Measurements from ENCODE around the gene FAM168A. TPM values are rescaled to one million over a fixed set of nuclear protein-coding genes. Genes with fewer than 3 reads are reported as not detected.

The FAM168A gene
- total and polyA plus RNA-seq, 9 of the 15 experiments (the other 6 are each of a cell fraction or from before 2014, with no cell fraction given) = 0.44 to 7.2 (median 2.9) TPM

DNA sequence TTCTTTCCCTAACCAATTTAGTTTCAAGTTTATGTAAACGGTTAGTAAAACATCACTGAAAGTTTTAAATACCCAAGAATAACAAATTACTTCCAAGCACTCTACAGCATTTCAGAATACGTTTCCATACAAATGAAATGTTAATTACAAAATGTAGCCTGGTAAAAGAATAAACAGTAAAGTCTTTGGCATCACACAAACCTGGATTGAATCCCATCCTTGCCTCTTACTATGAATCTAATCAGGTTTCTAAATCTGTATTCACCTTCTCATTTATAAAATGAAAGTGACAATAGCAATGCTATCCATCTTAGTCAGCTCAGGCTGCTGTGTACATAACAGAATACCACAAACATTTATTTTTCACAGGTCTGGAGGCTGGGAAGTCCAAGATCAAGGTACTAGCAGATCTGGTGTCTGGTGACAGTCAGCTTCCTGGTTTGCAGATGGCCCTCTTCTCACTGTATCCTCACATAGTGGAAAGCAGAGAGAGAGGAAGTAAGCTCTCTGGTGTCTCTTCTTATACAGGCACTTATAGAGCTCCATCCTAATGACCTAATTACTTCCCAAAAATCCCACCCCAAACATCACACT lies 19.2 kb downstream of the FAM168A start (continued):
- no peak for TF ChIP-seq ZNF76 (CRISPR knock-in tag; IDR thresholded peaks at IDR 0.05; ENCODE audit: borderline replicate concordance)

DNA sequence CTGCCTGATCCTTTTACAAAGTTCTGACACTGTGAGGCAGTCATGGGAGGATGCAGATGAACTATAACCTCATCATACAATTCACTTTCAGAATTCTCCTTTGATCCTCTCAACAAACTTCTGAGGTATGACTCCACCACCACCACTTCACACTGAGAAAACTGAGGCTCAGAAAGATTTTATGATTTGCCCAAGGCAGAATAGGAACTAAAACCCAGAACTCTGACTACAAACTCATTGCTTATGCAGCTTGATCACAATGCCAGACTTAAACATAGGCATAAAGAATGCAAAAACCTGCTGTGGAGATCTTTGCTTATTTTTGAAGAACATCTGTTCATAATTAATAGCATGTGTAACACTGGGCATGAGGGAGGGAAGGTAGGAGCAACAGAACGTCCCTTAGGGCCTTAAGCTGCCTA lies 20.4 kb downstream of the FAM168A start:
- POLR2A ChIA-PET = interaction anchor here (0.6 to 1.2 kb wide), 5 partner anchors 10 to 67 kb away, joined by 3 to 5 read pairs (median 3); no protein-coding TSS in a partner anchor
- DNase-seq (ENCODE audit: extremely low read depth in 1 of 4, low spot score in 3 of 4) (no peak), ATAC-seq (no peak), FAIRE-seq (no peak)
- H2AFZ ChIP-seq (ENCODE audit: low read depth, low read length) = no peak overlapping the region
- H3K9me1 ChIP-seq (ENCODE audit: control insufficient read depth, insufficient read depth, low read length) = no peaks in the 10 kb centered on the region
- CTCF ChIA-PET (ENCODE audit: low intra/inter-chr PET ratio) = no interaction called here
- no peaks in the 10 kb centered on the region for H4K20me1 ChIP-seq (replicated peaks; ENCODE audit: control insufficient read depth, insufficient read depth, low read length)
- no peak overlapping the region for H3K9ac ChIP-seq (ENCODE audit: insufficient read depth in 1 of 2, low read depth in 2 of 2, low read length in 2 of 2)
- H3K79me2 ChIP-seq (ENCODE audit: control insufficient read depth, insufficient read depth, low read length) = no peaks in the 10 kb centered on the region
- peaks cover 0 to 5% of the 10 kb centered on the region in 2 experiments; a peak in 2 of 5 replicates for H3K4me1 ChIP-seq (replicated peaks in 1 of 2; ENCODE audit: control insufficient read depth in 2 of 2, insufficient read depth in 2 of 2, low read length in 2 of 2)
- H3K36me3 ChIP-seq (ENCODE audit: control insufficient read depth, insufficient read depth, low read length) = no peaks in the 10 kb centered on the region
- intact Hi-C loops (cut with micrococcal nuclease) = no loop called here
- in situ Hi-C loops (cut with MboI) = no loop called here
- no TSS peak for BruUV-seq (replicated peaks)
- no peak overlapping the region for H3K4me3 ChIP-seq
- H3K4me2 ChIP-seq (ENCODE audit: insufficient read depth, low read length) = no peak overlapping the region
- no peak overlapping the region for H3K27ac ChIP-seq (ENCODE audit: extremely low read depth, low read depth, low read length)
- WGBS (ENCODE audit: insufficient coverage, low coverage, missing lambda C conversion rate) = 0% methylated on average over 1 of the region's 1 CpG
- no peaks in the 10 kb centered on the region for H3K27me3 ChIP-seq (ENCODE audit: control insufficient read depth in 2 of 2, insufficient read depth in 2 of 2, low read length in 2 of 2)
- no peaks in the 10 kb centered on the region for H3K9me3 ChIP-seq (replicated peaks; ENCODE audit: control insufficient read depth, insufficient read depth, low read depth, low read length)
- TF ChIP-seq ATF6 (CRISPR knock-in tag; IDR thresholded peaks at IDR 0.05) (no peak), SP2 (IDR thresholded peaks at IDR 0.05; ENCODE audit: extremely low read depth, low read depth, low read length, poor library complexity, severe bottlenecking) (no peak), TRIM28 (IDR thresholded peaks at IDR 0.05) (no peak), MXI1 (IDR thresholded peaks at IDR 0.05; ENCODE audit: low read depth, low read length) (no peak), TSC22D4 (tag; IDR thresholded peaks at IDR 0.05) (no peak), PKNOX1 (IDR thresholded peaks at IDR 0.05) (no peak), MCM5 (IDR thresholded peaks at IDR 0.05; ENCODE audit: low read depth) (no peak), CCAR2 (IDR thresholded peaks at IDR 0.05; ENCODE audit: low read depth, low read length) (no peak), PHF8 (IDR thresholded peaks at IDR 0.05; ENCODE audit: borderline replicate concordance, low read length) (no peak)
- TF ChIP-seq, protein P1, sequence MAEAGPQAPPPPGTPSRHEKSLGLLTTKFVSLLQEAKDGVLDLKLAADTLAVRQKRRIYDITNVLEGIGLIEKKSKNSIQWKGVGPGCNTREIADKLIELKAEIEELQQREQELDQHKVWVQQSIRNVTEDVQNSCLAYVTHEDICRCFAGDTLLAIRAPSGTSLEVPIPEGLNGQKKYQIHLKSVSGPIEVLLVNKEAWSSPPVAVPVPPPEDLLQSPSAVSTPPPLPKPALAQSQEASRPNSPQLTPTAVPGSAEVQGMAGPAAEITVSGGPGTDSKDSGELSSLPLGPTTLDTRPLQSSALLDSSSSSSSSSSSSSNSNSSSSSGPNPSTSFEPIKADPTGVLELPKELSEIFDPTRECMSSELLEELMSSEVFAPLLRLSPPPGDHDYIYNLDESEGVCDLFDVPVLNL (CRISPR knock-in tag; IDR thresholded peaks at IDR 0.05; ENCODE audit: low read depth) = no peak
- TF ChIP-seq, protein P2, sequence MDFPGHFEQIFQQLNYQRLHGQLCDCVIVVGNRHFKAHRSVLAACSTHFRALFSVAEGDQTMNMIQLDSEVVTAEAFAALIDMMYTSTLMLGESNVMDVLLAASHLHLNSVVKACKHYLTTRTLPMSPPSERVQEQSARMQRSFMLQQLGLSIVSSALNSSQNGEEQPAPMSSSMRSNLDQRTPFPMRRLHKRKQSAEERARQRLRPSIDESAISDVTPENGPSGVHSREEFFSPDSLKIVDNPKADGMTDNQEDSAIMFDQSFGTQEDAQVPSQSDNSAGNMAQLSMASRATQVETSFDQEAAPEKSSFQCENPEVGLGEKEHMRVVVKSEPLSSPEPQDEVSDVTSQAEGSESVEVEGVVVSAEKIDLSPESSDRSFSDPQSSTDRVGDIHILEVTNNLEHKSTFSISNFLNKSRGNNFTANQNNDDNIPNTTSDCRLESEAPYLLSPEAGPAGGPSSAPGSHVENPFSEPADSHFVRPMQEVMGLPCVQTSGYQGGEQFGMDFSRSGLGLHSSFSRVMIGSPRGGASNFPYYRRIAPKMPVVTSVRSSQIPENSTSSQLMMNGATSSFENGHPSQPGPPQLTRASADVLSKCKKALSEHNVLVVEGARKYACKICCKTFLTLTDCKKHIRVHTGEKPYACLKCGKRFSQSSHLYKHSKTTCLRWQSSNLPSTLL (IDR thresholded peaks at IDR 0.05) = no peak
- TF ChIP-seq, protein P3, sequence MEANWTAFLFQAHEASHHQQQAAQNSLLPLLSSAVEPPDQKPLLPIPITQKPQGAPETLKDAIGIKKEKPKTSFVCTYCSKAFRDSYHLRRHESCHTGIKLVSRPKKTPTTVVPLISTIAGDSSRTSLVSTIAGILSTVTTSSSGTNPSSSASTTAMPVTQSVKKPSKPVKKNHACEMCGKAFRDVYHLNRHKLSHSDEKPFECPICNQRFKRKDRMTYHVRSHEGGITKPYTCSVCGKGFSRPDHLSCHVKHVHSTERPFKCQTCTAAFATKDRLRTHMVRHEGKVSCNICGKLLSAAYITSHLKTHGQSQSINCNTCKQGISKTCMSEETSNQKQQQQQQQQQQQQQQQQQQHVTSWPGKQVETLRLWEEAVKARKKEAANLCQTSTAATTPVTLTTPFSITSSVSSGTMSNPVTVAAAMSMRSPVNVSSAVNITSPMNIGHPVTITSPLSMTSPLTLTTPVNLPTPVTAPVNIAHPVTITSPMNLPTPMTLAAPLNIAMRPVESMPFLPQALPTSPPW (CRISPR knock-in tag; IDR thresholded peaks at IDR 0.05) = no peak
